Heart right ventricle (tissue), 16 donors: ENCODE results near the gene NPAS3. TPM values are rescaled to one million over a fixed set of nuclear protein-coding genes. Genes with fewer than 3 reads are reported as not detected.

Source experiments
- ATAC-seq, 8 donors: fragments of 200-7000 bp; cut with Tn5 transposase; one replicate each; pipeline ENCODE4 v1.9.1; 2020; ENCODE audit warnings: mild to moderate bottlenecking in 8 of 8, moderate library complexity in 8 of 8, moderate number of reproducible peaks in 1 of 8
- DNase-seq, 2 donors: peaks; one replicate each; pipeline ENCODE4 v3.0.0-alpha.2; 2020
- H3K27ac ChIP-seq, 10 donors: fragments of 200-600 bp; sonication (generic) in 2 of 10; one replicate each; pipeline versions ENCODE4 v1.5.0 to v1.8.0; 2020 to 2022; ENCODE audit warnings: mild to moderate bottlenecking in 3 of 10
- H3K27me3 ChIP-seq, 7 donors: fragments of 200-600 bp; one replicate each; pipeline ENCODE4 v1.8.0; 2021 to 2022; ENCODE audit warnings: mild to moderate bottlenecking in 2 of 7
- H3K36me3 ChIP-seq, 9 donors: fragments of 200-600 bp; sonication (generic) in 1 of 9; one replicate each; pipeline versions ENCODE4 v1.5.0 to v1.8.0; 2020 to 2022; ENCODE audit warnings: mild to moderate bottlenecking in 2 of 9
- H3K4me1 ChIP-seq, 9 donors: fragments of 200-600 bp; sonication (generic) in 1 of 9; one replicate each; pipeline versions ENCODE4 v1.5.0 to v1.8.0; 2020 to 2022; ENCODE audit warnings: mild to moderate bottlenecking in 4 of 9
- H3K4me3 ChIP-seq, 10 donors: fragments of 200-600 bp; sonication (generic) in 2 of 10; one replicate each; pipeline versions ENCODE4 v1.5.0 to v1.8.0; 2020 to 2022; ENCODE audit warnings: mild to moderate bottlenecking in 7 of 10, moderate library complexity in 2 of 10
- H3K9me3 ChIP-seq, 11 donors: fragments of 200-600 bp in 10 of 11; sonication (generic) in 2 of 11; one replicate each; pipeline versions ENCODE4 v1.5.0 to v1.8.0; 2013 to 2022; ENCODE audit warnings: mild to moderate bottlenecking in 2 of 11, control low read depth in 1 of 11, moderate library complexity in 1 of 11
- WGBS, 2 donors: extraction: QIAGEN DNeasy Blood & Tissue Kit; methylation state at CpG; one replicate each; pipeline ENCODE4 v1.1.7; 2013; ENCODE audit warnings: inconsistent platforms in 1 of 2; 5-methylcytosine and 5-hydroxymethylcytosine counted together
- intact Hi-C, 10 donors: fragments of 100-400 bp; cut with DNase I; formaldehyde crosslinking; loops; one replicate each; pipeline versions ENCODE4 v1.11.1 to v1.14.2; 2022
- polyA plus RNA-seq, 2 donors: library from polyadenylated mRNA; stranded (reverse); fragments of 200-250 nt; gene quantifications; one replicate each; pipeline ENCODE4 v1.2.3, GENCODE V29; 2013
- total RNA-seq, 10 donors: library from RNA; stranded (reverse); fragmentation: NEBNext Ultra II Directional in 3 of 10; extraction: Animal tissue kit (Norgen Biotek cat#: 25700) in 3 of 10; gene quantifications; one replicate each; pipeline versions ENCODE4 v1.2.1 to v1.2.4, GENCODE V29; 2021 to 2023
- TF ChIP-seq, protein P1 (sequence below), 9 donors: fragments of 200-600 bp; sonication (generic) in 2 of 9; IDR thresholded peaks; one replicate each; pipeline versions ENCODE4 v1.5.0 to v1.8.0; 2021 to 2022; ENCODE audit warnings: antibody characterized with exemption in 9 of 9, mild to moderate bottlenecking in 5 of 9, moderate library complexity in 1 of 9
- donor health status: Arrhythmogenic right ventricular cardiomyopathy.
- donor health status: ischemic (EF 13 %, LVEDD 7.1; RV severe dilation, severe dysfunction).
- donor health status: healthy with polysubstance abuse.
- donor health status: DM: no; HTN: yes; CAD: no.
- donor health status: DM: no; HTN: no; CAD: no.
- donor health status: ischemic (EF 25% LVEDD 6.9; RV normal size, moderate dysfunction).
- donor health status: ischemic (EF 25% LVEDD 5.7; RV mildly dilated, moderate dysfunction).
- donor health status: healthy.
- donor health status: DM: yes; HTN: yes; CAD: no.
- donor health status: Ischemic cardiomyopathy.
- donor health status: ischemic (EF 35%, LVEDD 5.7; RV mildly dilated, moderate dysfunction).
- donor health status: nonischemic (EF 11% LVEDD 7.7; RV severe dilation, severe dysfunction).
- donor health status: DM: yes; HTN: yes; CAD: no.
- donor health status: PGD.
- donor health status: ischemic (EF 29% LVEDD 5.4; RV normal size, mild dysfunction).
- donor health status: nonischemic (EF 23%, LVEDD 6.1; RV moderate dilation, normal function).

The NPAS3 gene
- total and polyA plus RNA-seq, 12 donors = 0.12 to 2.8 (median 0.99) TPM

DNA sequence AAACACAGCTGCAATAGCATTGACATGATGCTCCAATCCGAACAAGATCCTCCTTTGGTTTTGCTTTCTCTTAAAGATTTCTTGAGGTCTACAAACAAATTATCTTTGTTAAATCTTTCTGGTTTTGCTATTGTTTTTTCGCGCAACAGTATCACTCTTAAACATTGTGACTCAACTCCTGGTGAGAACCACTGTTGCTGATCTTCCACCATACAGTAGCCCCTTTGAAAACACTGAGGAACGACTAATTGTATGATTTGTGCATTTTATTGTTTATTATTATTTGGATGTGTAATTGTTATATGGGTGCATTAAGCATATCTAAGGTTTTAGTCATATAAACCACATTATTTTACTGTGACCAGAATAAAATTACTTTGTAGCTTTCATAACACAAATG is 729.4 kb downstream of the NPAS3 start:
- intact Hi-C loops = no loop called here
- Histone ChIP-seq H3K27me3 (no peaks in the 10 kb centered on the region), H3K36me3 (no peaks in the 10 kb centered on the region), H3K4me1 (no peaks in the 10 kb centered on the region), H3K27ac (no peak overlapping the region), H3K4me3 (no peak overlapping the region), H3K9me3 (peaks cover 0 to 20% (median 0%) of the 10 kb centered on the region in 11 donors)
- ATAC-seq = no peak
- DNase-seq = no peak
- 84 to 93% methylated on average over 4 of the region's 4 CpGs for WGBS, 2 donors
- TF ChIP-seq, protein P1, sequence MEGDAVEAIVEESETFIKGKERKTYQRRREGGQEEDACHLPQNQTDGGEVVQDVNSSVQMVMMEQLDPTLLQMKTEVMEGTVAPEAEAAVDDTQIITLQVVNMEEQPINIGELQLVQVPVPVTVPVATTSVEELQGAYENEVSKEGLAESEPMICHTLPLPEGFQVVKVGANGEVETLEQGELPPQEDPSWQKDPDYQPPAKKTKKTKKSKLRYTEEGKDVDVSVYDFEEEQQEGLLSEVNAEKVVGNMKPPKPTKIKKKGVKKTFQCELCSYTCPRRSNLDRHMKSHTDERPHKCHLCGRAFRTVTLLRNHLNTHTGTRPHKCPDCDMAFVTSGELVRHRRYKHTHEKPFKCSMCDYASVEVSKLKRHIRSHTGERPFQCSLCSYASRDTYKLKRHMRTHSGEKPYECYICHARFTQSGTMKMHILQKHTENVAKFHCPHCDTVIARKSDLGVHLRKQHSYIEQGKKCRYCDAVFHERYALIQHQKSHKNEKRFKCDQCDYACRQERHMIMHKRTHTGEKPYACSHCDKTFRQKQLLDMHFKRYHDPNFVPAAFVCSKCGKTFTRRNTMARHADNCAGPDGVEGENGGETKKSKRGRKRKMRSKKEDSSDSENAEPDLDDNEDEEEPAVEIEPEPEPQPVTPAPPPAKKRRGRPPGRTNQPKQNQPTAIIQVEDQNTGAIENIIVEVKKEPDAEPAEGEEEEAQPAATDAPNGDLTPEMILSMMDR (IDR thresholded peaks at IDR 0.05) = no peak

DNA sequence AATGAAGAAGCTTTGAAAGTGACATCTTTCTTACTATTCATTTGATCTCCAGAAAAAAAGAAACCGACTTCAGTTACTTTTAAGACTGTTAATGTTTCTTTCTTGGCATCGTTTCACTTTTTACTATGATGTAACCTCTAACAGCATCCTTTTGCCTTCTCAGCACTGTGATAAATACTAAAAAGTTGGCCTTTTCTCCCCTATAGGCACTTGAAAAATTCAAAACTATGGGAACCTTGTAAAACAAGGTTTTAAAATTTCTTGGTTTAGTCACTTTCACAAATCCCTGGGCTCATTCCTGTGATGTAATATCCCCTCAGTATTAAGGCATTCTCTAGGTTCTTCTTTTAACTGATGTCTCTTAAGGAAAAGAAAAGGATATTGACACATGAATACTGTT is 730.4 kb downstream of the NPAS3 start:
- Histone ChIP-seq H3K4me1 (no peaks in the 10 kb centered on the region), H3K4me3 (no peak overlapping the region), H3K27me3 (no peaks in the 10 kb centered on the region), H3K9me3 (peaks cover 0 to 11% (median 0%) of the 10 kb centered on the region in 11 donors), H3K27ac (no peak overlapping the region), H3K36me3 (no peaks in the 10 kb centered on the region)
- WGBS, 2 donors = 52 to 68% methylated on average over 2 of the region's 2 CpGs
- no peak for DNase-seq
- ATAC-seq = no peak
- TF ChIP-seq, protein P1 (IDR thresholded peaks at IDR 0.05) = no peak
- intact Hi-C loops = no loop called here

DNA sequence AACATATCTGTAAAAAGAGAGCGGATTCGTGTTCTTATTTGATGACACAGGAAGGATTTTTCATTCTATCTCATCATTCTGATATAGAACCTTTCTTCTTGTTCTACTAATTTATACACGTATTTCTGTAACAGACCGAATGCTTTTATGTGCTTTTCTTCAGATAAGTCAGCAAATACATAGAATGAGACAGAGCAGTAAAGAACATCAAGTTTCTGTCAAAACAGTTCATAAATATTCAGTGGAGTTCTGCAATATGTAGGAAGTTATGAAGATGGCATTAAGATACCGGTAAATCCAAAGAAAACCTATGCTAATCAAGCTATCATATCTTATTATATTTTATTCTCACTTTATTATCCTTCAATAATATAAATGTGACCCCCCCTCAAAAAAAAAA is 731.6 kb downstream of the NPAS3 start:
- DNase-seq (no peak), ATAC-seq (no peak)
- Histone ChIP-seq H3K4me3 (no peak overlapping the region), H3K4me1 (no peaks in the 10 kb centered on the region), H3K36me3 (no peaks in the 10 kb centered on the region), H3K9me3 (peaks cover 0 to under 1% (median 0%) of the 10 kb centered on the region in 11 donors), H3K27me3 (no peaks in the 10 kb centered on the region), H3K27ac (no peak overlapping the region)
- intact Hi-C loops = loop anchor here in 1 of 10 donors (10.0 kb wide), 1 partner anchor 125 kb away; no protein-coding TSS in a partner anchor
- WGBS, 2 donors = 91 to 93% methylated on average over 5 of the region's 5 CpGs
- TF ChIP-seq, protein P1 (IDR thresholded peaks at IDR 0.05) = no peak

DNA sequence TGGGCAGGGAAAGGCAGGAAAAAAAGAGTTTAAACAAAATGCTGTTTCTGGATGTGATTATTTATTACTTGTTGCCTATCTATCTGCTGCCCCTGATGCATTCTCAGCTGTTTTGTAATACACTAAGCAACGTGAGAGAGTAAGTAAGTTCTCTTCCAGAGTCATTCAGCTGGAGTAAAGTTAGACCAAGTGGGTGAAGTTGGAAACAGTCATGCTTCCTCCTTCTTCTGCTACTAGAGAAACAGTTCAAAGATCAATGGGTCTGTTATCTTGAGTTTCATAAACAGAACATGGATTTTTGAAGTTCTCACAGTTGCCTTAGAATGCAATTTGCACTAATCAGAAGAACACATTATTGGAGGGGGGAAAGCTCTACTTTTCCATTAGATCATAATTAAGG is 732.9 kb downstream of the NPAS3 start:
- H3K4me3 ChIP-seq = no peak overlapping the region
- TF ChIP-seq, protein P1 (IDR thresholded peaks at IDR 0.05) = no peak
- ATAC-seq (no peak), DNase-seq (no peak)
- 66 to 80% methylated on average over 1 of the region's 1 CpG for WGBS, 2 donors
- H3K4me1 ChIP-seq = no peaks in the 10 kb centered on the region
- no peaks in the 10 kb centered on the region for H3K36me3 ChIP-seq
- intact Hi-C loops = loop anchor here in 1 of 10 donors (10.0 kb wide), 1 partner anchor 123 kb away; no protein-coding TSS in a partner anchor
- no peak overlapping the region for H3K27ac ChIP-seq
- H3K9me3 ChIP-seq = no peaks in the 10 kb centered on the region
- H3K27me3 ChIP-seq = no peaks in the 10 kb centered on the region
